HFF-Myc (cell line): ENCODE data around the gene DGKA.

ENCODE experiments used
- DNase-seq: peaks from one replicate; pipeline ENCODE4 v3.0.0-alpha.2; 2011; ENCODE audit warnings: low read depth; ENCODE audit errors: extremely low read depth
- H3K4me3 ChIP-seq: replicated peaks from 2 replicates; pipeline ENCODE4 v1.5.1; 2011; ENCODE audit warnings: low read depth, mild to moderate bottlenecking, control low read depth, low read length
- TF ChIP-seq, protein P1 (sequence below): IDR thresholded peaks from 2 replicates; pipeline ENCODE4 v1.5.1; 2012; ENCODE audit warnings: mild to moderate bottlenecking, low read depth, low read length, control low read depth; ENCODE audit errors: missing control alignments

Gene DGKA

DNA sequence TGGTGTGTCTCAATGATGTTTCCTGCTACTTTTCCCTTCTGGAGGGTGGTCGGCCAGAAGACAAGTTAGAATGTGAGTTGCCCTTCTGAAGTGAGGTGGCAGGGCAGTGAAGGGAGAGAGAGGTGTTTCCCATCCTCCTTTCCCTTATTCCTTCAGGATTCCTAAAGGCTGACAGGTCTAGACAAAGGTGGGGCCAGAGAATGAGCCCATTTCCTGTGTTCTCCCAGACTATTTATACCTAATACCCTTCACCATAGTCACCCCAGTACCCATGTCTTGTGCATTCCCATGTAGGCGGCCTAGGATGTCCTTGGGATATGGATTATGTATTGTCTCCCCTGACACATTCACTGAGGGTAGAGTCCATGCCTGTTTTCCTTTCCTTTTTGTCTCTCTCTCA lies 7.0 kb downstream of the DGKA start:
- no peak for DNase-seq
- no peak overlapping the region for H3K4me3 ChIP-seq
- TF ChIP-seq, protein P1, sequence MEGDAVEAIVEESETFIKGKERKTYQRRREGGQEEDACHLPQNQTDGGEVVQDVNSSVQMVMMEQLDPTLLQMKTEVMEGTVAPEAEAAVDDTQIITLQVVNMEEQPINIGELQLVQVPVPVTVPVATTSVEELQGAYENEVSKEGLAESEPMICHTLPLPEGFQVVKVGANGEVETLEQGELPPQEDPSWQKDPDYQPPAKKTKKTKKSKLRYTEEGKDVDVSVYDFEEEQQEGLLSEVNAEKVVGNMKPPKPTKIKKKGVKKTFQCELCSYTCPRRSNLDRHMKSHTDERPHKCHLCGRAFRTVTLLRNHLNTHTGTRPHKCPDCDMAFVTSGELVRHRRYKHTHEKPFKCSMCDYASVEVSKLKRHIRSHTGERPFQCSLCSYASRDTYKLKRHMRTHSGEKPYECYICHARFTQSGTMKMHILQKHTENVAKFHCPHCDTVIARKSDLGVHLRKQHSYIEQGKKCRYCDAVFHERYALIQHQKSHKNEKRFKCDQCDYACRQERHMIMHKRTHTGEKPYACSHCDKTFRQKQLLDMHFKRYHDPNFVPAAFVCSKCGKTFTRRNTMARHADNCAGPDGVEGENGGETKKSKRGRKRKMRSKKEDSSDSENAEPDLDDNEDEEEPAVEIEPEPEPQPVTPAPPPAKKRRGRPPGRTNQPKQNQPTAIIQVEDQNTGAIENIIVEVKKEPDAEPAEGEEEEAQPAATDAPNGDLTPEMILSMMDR = no peak

DNA sequence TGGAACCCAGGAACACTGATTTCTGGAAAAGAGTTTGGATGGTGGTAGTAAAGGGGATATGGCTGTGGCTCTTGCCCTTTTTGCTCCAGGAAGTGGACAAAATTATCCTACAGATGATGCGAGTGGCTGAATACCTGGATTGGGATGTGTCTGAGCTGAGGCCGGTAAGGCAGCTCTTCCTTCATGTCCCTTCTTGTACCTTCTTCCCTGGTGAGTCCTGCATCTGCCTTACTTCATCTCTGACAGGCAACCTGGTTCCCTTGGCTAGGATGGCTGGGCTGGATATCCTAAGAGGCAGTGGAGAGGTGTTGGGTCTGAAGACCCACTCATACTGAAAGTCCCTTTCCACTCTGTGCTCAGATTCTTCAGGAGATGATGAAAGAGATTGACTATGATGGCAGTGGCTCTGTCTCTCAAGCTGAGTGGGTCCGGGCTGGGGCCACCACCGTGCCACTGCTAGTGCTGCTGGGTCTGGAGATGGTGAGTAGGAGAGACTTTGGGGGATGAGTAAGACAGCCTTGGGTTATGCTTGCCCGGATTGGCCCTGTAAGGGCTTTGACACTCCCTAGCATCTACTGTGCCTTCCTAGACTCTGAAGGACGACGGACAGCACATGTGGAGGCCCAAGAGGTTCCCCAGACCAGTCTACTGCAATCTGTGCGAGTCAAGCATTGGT lies 8.0 kb downstream of the DGKA start:
- TF ChIP-seq, protein P1 = no peak
- no peak for DNase-seq

DNA sequence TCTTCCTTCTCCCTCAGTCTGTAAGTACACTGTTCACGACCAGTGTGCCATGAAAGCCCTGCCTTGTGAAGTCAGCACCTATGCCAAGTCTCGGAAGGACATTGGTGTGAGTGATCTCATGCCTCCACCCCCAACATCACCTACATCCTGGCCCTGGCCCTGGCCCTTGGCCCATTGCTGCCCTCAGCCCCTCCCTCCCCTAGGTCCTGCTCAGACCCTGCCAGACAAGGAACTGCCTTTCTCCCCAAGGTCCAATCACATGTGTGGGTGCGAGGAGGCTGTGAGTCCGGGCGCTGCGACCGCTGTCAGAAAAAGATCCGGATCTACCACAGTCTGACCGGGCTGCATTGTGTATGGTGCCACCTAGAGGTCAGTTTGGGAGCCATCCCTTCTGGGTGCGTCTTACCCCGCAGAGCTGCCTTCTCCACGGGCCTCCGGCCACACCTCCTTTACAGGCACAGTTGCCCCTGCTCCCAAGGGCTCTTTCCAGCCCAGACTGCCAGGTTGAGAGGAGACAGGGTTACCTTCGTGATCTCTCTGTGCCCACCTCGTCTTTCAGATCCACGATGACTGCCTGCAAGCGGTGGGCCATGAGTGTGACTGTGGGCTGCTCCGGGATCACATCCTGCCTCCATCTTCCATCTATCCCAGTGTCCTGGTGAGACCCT lies 9.2 kb downstream of the DGKA start:
- DNase-seq = no peak
- TF ChIP-seq, protein P1 = peak; percentile 94
- no peak overlapping the region for H3K4me3 ChIP-seq

More for the DNA sequence above, 8.0 kb downstream of the DGKA start:
- no peak overlapping the region for H3K4me3 ChIP-seq

DNA sequence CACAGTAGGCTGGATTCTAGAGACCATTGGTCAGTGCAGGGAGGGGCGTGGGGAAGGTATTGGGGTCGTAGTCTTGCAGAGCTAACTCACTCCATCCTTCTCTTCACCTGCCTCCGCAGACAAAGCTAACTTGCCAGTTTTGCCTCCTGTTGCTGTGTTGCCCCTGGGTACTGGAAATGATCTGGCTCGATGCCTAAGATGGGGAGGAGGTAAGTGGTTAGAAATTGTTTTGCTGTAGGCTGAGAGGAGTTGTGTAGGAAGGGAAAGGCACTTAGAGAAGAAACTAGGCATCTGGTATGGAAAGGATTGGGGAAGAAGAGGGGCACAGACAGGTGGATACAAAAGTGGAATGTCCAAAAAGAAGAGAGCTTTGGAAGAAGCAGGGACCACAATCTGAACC lies 11.1 kb downstream of the DGKA start:
- DNase-seq = no peak
- no peak overlapping the region for H3K4me3 ChIP-seq
- TF ChIP-seq, protein P1 = no peak

DNA sequence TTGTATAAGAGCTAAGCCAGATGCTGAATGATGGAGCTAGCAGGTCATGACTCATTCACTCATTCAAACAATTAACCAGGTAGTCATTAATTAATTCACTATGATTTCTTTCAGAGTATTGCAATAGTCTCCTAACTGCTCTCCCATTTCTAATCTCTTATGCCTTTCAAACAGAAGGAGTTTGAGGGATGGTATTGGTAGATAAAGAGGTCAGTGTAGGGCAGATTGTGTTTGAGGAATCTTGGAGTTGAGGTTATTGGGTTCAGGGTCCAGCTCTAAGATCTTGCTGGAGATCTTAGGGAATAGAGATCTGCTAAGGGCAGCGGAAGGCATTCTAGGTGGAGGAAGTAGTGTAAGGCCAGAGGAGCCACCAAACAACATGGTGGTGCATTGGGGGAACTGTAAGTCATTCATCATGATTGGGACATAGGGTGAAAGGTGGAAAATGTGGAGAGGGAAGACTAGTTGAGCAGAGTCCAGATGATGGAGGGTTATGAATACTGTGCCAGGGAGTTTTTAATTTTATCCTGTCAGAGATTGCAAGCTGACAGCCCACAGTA lies 11.7 kb downstream of the DGKA start:
- DNase-seq = no peak
- H3K4me3 ChIP-seq = no peak overlapping the region
- TF ChIP-seq, protein P1 = no peak

DNA sequence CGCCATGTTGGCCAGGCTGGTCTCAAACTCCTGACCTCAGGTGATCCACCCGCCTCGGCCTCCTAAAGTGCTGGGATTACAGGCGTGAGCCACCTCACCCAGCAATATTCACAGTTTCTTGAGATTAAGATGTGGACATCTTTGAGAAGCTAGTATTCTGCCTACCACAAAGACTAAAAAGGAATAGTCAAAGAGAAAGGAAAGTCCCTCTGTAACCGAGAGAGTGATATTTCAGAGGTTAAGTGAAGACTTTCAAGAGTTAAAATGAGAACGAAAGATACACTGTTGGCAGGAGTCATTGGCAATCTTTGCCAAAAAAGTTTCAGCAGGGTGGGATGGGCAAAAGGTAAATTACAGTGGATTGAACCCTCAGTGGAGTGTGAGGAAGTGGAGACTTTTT lies 15.6 kb downstream of the DGKA start:
- TF ChIP-seq, protein P1 = no peak
- no peak overlapping the region for H3K4me3 ChIP-seq
- DNase-seq = no peak
